ENCODE data around the gene KLHL18.

KLHL18 gene

DNA sequence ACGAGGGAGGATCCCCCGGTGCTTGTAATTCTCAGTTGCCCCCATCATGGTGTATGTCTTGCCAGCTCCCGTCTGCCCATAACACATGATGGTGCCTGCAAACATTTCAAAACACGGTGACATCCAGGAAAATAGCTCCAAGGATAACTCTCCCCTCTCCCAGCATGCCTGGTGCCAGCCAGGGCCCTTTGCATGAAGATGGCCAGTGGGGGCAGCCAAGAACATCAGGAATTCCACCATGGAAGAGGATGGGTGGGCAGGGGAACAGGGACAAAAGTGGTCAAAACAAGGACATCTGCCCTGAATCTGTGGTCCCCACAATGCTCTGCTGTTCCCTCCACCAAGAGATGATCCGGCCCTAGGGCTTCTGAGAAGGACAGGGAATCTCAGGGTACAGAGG, 9.2 kb upstream of the KLHL18 start:
- TF ChIP-seq, protein P1, sequence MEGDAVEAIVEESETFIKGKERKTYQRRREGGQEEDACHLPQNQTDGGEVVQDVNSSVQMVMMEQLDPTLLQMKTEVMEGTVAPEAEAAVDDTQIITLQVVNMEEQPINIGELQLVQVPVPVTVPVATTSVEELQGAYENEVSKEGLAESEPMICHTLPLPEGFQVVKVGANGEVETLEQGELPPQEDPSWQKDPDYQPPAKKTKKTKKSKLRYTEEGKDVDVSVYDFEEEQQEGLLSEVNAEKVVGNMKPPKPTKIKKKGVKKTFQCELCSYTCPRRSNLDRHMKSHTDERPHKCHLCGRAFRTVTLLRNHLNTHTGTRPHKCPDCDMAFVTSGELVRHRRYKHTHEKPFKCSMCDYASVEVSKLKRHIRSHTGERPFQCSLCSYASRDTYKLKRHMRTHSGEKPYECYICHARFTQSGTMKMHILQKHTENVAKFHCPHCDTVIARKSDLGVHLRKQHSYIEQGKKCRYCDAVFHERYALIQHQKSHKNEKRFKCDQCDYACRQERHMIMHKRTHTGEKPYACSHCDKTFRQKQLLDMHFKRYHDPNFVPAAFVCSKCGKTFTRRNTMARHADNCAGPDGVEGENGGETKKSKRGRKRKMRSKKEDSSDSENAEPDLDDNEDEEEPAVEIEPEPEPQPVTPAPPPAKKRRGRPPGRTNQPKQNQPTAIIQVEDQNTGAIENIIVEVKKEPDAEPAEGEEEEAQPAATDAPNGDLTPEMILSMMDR (conservative IDR thresholded peaks at IDR 0.05; ENCODE audit: low read depth): no peak
- POLR2A ChIA-PET (ENCODE audit: low non-redundant PET): no interaction called here
- no peak overlapping the region for H3K27ac ChIP-seq
- no peak for DNase-seq (ENCODE audit: low spot score)
- CTCF ChIA-PET: no interaction called here

DNA sequence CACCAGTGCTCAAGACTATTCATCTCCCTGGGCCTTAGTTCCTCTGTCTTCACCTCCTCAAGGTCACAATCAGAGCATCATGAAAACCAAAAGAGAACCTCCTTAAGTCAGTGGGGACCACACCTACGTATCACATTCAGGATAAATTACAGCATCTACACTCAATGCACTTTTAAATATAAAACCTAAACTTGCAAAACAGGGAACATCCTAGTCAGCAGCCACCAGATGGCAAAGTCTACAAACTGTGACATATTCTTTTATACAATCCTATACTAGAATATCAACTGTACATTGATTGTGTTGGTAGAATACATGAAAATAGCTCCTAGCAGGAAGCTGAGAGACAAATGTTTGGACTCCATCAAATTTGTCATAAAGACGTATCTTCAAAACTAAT, 8.1 kb upstream of the KLHL18 start:
- TF ChIP-seq, protein P1 (conservative IDR thresholded peaks at IDR 0.05; ENCODE audit: low read depth): no peak
- no peak for DNase-seq (ENCODE audit: low spot score)
- POLR2A ChIA-PET (ENCODE audit: low non-redundant PET): no interaction called here
- CTCF ChIA-PET: no interaction called here
- H3K27ac ChIP-seq: no peak overlapping the region

- ChIA-PET CTCF (no interaction called here), POLR2A (ENCODE audit: low non-redundant PET) (no interaction called here)
- no peak overlapping the region for H3K27ac ChIP-seq
- TF ChIP-seq, protein P1 (conservative IDR thresholded peaks at IDR 0.05; ENCODE audit: low read depth): no peak
- no peak for DNase-seq (ENCODE audit: low spot score)
Measured at GRCh38 chr3:47276558-47276957, 6.2 kb upstream of the KLHL18 start.

DNA sequence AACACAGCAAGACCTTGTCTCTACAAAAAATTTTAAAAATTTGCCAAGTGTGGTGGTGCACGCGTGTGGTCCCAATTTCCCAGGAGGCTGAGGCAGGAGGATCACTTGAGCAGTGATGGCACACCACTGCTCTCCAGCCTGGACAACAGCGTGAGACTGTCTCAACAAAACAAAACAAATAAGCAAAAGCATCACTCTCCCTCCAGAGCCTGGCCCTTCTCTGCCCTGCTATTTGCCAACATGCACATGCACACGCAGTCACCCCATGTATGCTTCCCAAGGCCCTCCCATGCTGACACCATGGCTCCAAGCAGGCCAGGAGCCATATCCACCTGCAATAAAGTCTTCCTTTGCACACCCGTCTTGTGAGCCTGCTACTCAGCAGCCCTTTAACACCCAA, 2.2 kb upstream of the KLHL18 start:
- no peak for DNase-seq (ENCODE audit: low spot score)
- POLR2A ChIA-PET (ENCODE audit: low non-redundant PET): no interaction called here
- CTCF ChIA-PET: no interaction called here
- H3K27ac ChIP-seq: peak overlapping the region; percentile 97; the same call in 1 of the 2 replicates
- TF ChIP-seq, protein P1 (conservative IDR thresholded peaks at IDR 0.05; ENCODE audit: low read depth): no peak

GRCh38 chr3:47283193-47283537, 421 bp downstream of the KLHL18 start:
- TF ChIP-seq, protein P1 (conservative IDR thresholded peaks at IDR 0.05; ENCODE audit: low read depth): no peak
- peak overlapping the region; percentile 97 for H3K27ac ChIP-seq
- ChIA-PET CTCF (no interaction called here), POLR2A (ENCODE audit: low non-redundant PET) (no interaction called here)
- no peak for DNase-seq (ENCODE audit: low spot score)

DNA sequence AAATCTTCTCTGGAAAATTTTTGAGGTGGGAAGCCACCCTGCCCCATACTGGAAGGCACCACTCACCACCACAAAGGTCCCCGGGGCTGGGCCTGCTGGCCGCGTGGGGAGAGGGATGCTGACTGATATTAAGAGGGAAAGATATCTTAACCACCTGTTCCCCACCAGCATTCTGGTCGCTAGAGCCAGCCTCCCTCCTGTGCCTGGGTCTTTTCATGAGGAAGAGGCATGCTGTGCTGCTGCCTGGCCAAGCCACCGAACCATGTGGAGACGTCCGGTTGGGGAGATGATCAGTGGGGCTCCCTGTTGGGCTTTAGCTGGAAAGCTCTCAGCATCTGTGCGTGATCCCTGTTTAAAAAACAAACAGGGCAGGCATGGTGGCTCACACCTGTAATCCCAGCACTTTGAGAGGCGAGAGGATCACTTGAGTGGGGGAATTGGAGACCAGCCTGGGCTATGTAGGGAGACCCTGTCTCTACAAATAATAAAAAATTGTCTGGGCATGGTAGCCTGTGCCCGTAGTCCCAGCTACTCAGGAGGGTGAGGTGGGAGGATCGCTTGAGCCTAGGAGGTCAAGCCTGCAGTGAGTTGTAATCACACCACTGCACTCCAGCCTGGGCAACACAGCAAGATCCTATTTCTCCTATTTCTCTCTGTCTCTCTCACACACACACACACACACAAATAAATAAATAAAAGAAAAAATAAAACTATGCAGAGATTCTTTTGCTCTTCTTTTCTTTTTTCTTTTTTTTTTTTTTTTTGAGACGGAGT, 1.0 kb downstream of the KLHL18 start:
- POLR2A ChIA-PET (ENCODE audit: low non-redundant PET): no interaction called here
- peak overlapping the region; percentile 97 for H3K27ac ChIP-seq
- TF ChIP-seq, protein P1 (conservative IDR thresholded peaks at IDR 0.05; ENCODE audit: low read depth): no peak
- CTCF ChIA-PET: no interaction called here
- peak; percentile 7 for DNase-seq (ENCODE audit: low spot score)
